Activated CD4-positive, alpha-beta T cell treated with anti-CD3 and anti-CD28 coated beads, Interleukin-2, amount 10 ng/mL, durations not matched to agents 24 days and 14 days (primary cell): ENCODE results near the gene KLHDC7B. TPM values are rescaled to one million over a fixed set of nuclear protein-coding genes. Genes with fewer than 3 reads are reported as not detected.

Experiments
- total RNA-seq: library from RNA; stranded (reverse); gene quantifications from 2 replicates; pipeline ENCODE4 v1.2.3, GENCODE V29; 2022

Gene KLHDC7B
- total RNA-seq, 1 donor from 2014 or later: 5.3 TPM

Other genes starting within 250 kb of the KLHDC7B start
- 9.0 and 9.5 TPM in 2 replicates for gene PLXNB2, start 238.3 kb upstream of the KLHDC7B start, total RNA-seq
- gene DENND6B, start 218.9 kb upstream of the KLHDC7B start, total RNA-seq: 1.4 and 2.2 TPM in 2 replicates
- 44.0 and 44.1 TPM in 2 replicates for gene PPP6R2, start 202.6 kb upstream of the KLHDC7B start, total RNA-seq
- 108 and 115 TPM in 2 replicates for gene SBF1, start 70.9 kb upstream of the KLHDC7B start, total RNA-seq
- 3.0 and 3.2 TPM in 2 replicates for gene ADM2, start 64.4 kb upstream of the KLHDC7B start, total RNA-seq
- 0.21 and 0.40 TPM in 2 replicates for gene MIOX, start 59.0 kb upstream of the KLHDC7B start, total RNA-seq
- 78.4 and 79.2 TPM in 2 replicates for gene LMF2, start 38.2 kb upstream of the KLHDC7B start, total RNA-seq
- 131 and 133 TPM in 2 replicates for gene NCAPH2, start 37.7 kb upstream of the KLHDC7B start, total RNA-seq
- gene SCO2, start 20.3 kb upstream of the KLHDC7B start, total RNA-seq: 5.3 and 11.2 TPM in 2 replicates
- gene TYMP, start 15.9 kb upstream of the KLHDC7B start, total RNA-seq: 62.1 and 63.0 TPM in 2 replicates
- 0.69 TPM in 1 of 2 replicates, not detected in the other for gene SYCE3, start 17.0 kb downstream of the KLHDC7B start, total RNA-seq
- gene CPT1B, start 32.5 kb downstream of the KLHDC7B start, total RNA-seq: 63.1 and 71.5 TPM in 2 replicates
- 83.2 and 84.7 TPM in 2 replicates for gene CHKB, start 37.0 kb downstream of the KLHDC7B start, total RNA-seq
- gene MAPK8IP2, start 54.9 kb downstream of the KLHDC7B start, total RNA-seq: 0.19 TPM in 2 replicates
- gene ARSA, start 82.3 kb downstream of the KLHDC7B start, total RNA-seq: 20.6 and 22.1 TPM in 2 replicates
- 0.17 and 0.21 TPM in 2 replicates for gene SHANK3, start 126.9 kb downstream of the KLHDC7B start, total RNA-seq
- not detected in 2 replicates for gene ACR, start 192.3 kb downstream of the KLHDC7B start, total RNA-seq
- gene RABL2B, start 237.7 kb downstream of the KLHDC7B start, total RNA-seq: 37.7 and 40.3 TPM in 2 replicates